ENCODE measurements around the gene SLC12A7.

DNA sequence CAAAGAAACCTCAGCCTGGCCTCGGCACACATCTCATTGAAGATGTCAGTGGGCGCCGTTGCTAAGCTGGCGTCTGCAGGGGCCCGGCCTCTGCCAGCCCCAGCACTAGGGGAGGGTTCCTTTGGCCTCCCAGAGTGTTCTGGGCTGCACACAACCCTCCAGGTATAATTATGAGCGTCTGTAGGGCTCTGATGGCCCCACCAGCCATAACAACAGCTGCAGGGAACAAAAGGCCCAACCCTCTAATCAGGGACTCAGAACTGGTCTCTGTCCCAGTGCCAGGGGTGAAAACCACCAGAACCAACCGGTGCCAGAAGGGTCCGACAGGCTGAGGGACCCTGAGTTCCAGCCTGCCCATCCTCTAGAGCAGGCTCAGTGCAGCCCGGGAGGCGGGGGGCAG is 39.5 kb upstream of the SLC12A7 start:
- TF ChIP-seq, protein P1, sequence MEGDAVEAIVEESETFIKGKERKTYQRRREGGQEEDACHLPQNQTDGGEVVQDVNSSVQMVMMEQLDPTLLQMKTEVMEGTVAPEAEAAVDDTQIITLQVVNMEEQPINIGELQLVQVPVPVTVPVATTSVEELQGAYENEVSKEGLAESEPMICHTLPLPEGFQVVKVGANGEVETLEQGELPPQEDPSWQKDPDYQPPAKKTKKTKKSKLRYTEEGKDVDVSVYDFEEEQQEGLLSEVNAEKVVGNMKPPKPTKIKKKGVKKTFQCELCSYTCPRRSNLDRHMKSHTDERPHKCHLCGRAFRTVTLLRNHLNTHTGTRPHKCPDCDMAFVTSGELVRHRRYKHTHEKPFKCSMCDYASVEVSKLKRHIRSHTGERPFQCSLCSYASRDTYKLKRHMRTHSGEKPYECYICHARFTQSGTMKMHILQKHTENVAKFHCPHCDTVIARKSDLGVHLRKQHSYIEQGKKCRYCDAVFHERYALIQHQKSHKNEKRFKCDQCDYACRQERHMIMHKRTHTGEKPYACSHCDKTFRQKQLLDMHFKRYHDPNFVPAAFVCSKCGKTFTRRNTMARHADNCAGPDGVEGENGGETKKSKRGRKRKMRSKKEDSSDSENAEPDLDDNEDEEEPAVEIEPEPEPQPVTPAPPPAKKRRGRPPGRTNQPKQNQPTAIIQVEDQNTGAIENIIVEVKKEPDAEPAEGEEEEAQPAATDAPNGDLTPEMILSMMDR (IDR thresholded peaks at IDR 0.05): no peak
- no peak for TF ChIP-seq POLR2A (IDR thresholded peaks at IDR 0.05)

Measured in ovary (tissue), 3 donors.